Brain microvascular endothelial cell (primary cell): Measurements from ENCODE around the gene TRAM2.
A peak's percentile ranks its signal among the peaks of the same experiment; 100 is the strongest.

Experiments
- DNase-seq: peaks from one replicate; pipeline ENCODE4 v3.0.0-alpha.2; 2020
- H3K27ac ChIP-seq: fragments of 250-450 bp; sonication (Bioruptor Pico); 2 replicates; pipeline ENCODE4 v1.5.1; 2020; ENCODE audit warnings: mild to moderate bottlenecking, moderate library complexity
- H3K27me3 ChIP-seq: fragments of 250-450 bp; sonication (Bioruptor Pico); replicated peaks from 2 replicates; pipeline ENCODE4 v1.5.1; 2020; ENCODE audit warnings: mild to moderate bottlenecking
- H3K36me3 ChIP-seq: fragments of 250-450 bp; sonication (Bioruptor Pico); replicated peaks from 2 replicates; pipeline ENCODE4 v1.5.1; 2020; ENCODE audit warnings: mild to moderate bottlenecking
- H3K4me3 ChIP-seq: 2 replicates; pipeline ENCODE4 v1.5.1; 2011; ENCODE audit warnings: low read depth, mild to moderate bottlenecking, control low read depth, low read length, moderate library complexity
- CTCF ChIP-seq: IDR thresholded peaks from 2 replicates; pipeline ENCODE4 v1.5.1; 2011; ENCODE audit warnings: low read depth, mild to moderate bottlenecking, moderate library complexity, low read length, control low read depth, inconsistent platforms; ENCODE audit errors: missing control alignments
- in situ Hi-C: cut with HindIII; loops from 2 replicates; pipeline ENCODE4 v1.10.0; 2017; ENCODE audit warnings: low sequenced_read_pairs, low pct_ligation_motif_present

The TRAM2 gene

GRCh38 chr6:52596371-52597028 lies 19.6 kb upstream of the TRAM2 start:
- Histone ChIP-seq H3K27me3 (no peaks in the 10 kb centered on the region), H3K36me3 (no peaks in the 10 kb centered on the region), H3K27ac (peak overlapping the region; percentile 93), H3K4me3 (no peak overlapping the region)
- in situ Hi-C loops, result no loop called here
- TF ChIP-seq CTCF, result no peak
- peak; percentile 73 for DNase-seq

- Histone ChIP-seq H3K27ac (peak overlapping the region; percentile 93), H3K4me3 (peak overlapping the region; percentile 9)
- TF ChIP-seq CTCF, result no peak
Observed at GRCh38 chr6:52595796-52596130, 18.9 kb upstream of the TRAM2 start.

GRCh38 chr6:52595000-52595795 lies 18.3 kb upstream of the TRAM2 start:
- no peak for TF ChIP-seq CTCF
- Histone ChIP-seq H3K27ac (peak overlapping the region; percentile 93), H3K27me3 (no peaks in the 10 kb centered on the region), H3K4me3 (peak overlapping the region; percentile 9), H3K36me3 (no peaks in the 10 kb centered on the region)
- in situ Hi-C loops, result no loop called here
- peak; percentile 94 for DNase-seq

More at GRCh38 chr6:52595796-52596130, 18.9 kb upstream of the TRAM2 start:
- in situ Hi-C loops, result no loop called here
- Histone ChIP-seq H3K36me3 (no peaks in the 10 kb centered on the region), H3K27me3 (no peaks in the 10 kb centered on the region)
- no peak for DNase-seq

GRCh38 chr6:52594221-52594620 lies 17.4 kb upstream of the TRAM2 start:
- in situ Hi-C loops, result no loop called here
- H3K27ac ChIP-seq, result peak overlapping the region; percentile 93
- H3K27me3 ChIP-seq, result no peaks in the 10 kb centered on the region
- H3K4me3 ChIP-seq, result no peak overlapping the region
- TF ChIP-seq CTCF, result no peak
- H3K36me3 ChIP-seq, result no peaks in the 10 kb centered on the region
- DNase-seq, result no peak

GRCh38 chr6:52591832-52592231 lies 15.0 kb upstream of the TRAM2 start:
- Histone ChIP-seq H3K27ac (no peak overlapping the region), H3K27me3 (no peaks in the 10 kb centered on the region), H3K36me3 (no peaks in the 10 kb centered on the region), H3K4me3 (no peak overlapping the region)
- TF ChIP-seq CTCF, result no peak
- in situ Hi-C loops, result no loop called here
- no peak for DNase-seq
